ENCODE data around the gene PFKFB4. TPM values are rescaled to one million over a fixed set of nuclear protein-coding genes. Genes with fewer than 3 reads are reported as not detected.

PFKFB4 gene
- total RNA-seq, 1 donor from 2014 or later = 39.7 TPM

GRCh38 chr3:48472923-48473616, 83.5 kb downstream of the PFKFB4 start:
- peak overlapping the region; percentile 98 for H3K4me3 Mint-ChIP-seq (ENCODE audit: low read depth)
- peaks cover 5% of the 10 kb centered on the region for H3K36me3 Mint-ChIP-seq (ENCODE audit: insufficient read depth)
- peak; percentile 69 for TF ChIP-seq CTCF (IDR thresholded peaks at IDR 0.05; ENCODE audit: unreplicated experiment)
- peak; percentile 83 for DNase-seq (ENCODE audit: low spot score, unreplicated experiment)
- H3K27me3 Mint-ChIP-seq = no peaks in the 10 kb centered on the region
- H3K27ac Mint-ChIP-seq = peak overlapping the region; percentile 100
- H3K4me1 Mint-ChIP-seq (ENCODE audit: low read depth) = peaks cover 17% of the 10 kb centered on the region
- no peaks in the 10 kb centered on the region for H3K9me3 Mint-ChIP-seq (ENCODE audit: low read depth)

- no peaks in the 10 kb centered on the region for H3K27me3 Mint-ChIP-seq
- no peak for TF ChIP-seq CTCF (IDR thresholded peaks at IDR 0.05; ENCODE audit: unreplicated experiment)
- H3K36me3 Mint-ChIP-seq (ENCODE audit: insufficient read depth) = peaks cover 9% of the 10 kb centered on the region
- peak overlapping the region; percentile 100 for H3K27ac Mint-ChIP-seq
- peaks cover 19% of the 10 kb centered on the region for H3K4me1 Mint-ChIP-seq (ENCODE audit: low read depth)
- H3K4me3 Mint-ChIP-seq (ENCODE audit: low read depth) = peak overlapping the region; percentile 98
- DNase-seq (ENCODE audit: low spot score, unreplicated experiment) = no peak
- H3K9me3 Mint-ChIP-seq (ENCODE audit: low read depth) = no peaks in the 10 kb centered on the region
Measured at GRCh38 chr3:48472673-48472922, 84.0 kb downstream of the PFKFB4 start.

GRCh38 chr3:48470286-48470685, 86.3 kb downstream of the PFKFB4 start:
- TF ChIP-seq CTCF (IDR thresholded peaks at IDR 0.05; ENCODE audit: unreplicated experiment) = no peak
- peak overlapping the region; percentile 73 for H3K27ac Mint-ChIP-seq
- H3K4me3 Mint-ChIP-seq (ENCODE audit: low read depth) = peak overlapping the region; percentile 34
- no peaks in the 10 kb centered on the region for H3K27me3 Mint-ChIP-seq
- peaks cover 29% of the 10 kb centered on the region for H3K4me1 Mint-ChIP-seq (ENCODE audit: low read depth)
- no peaks in the 10 kb centered on the region for H3K9me3 Mint-ChIP-seq (ENCODE audit: low read depth)
- no peak for DNase-seq (ENCODE audit: low spot score, unreplicated experiment)
- H3K36me3 Mint-ChIP-seq (ENCODE audit: insufficient read depth) = peaks cover 10% of the 10 kb centered on the region

- Mint-ChIP-seq H3K27me3 (no peaks in the 10 kb centered on the region), H3K27ac (peak overlapping the region; percentile 88), H3K4me1 (ENCODE audit: low read depth) (peaks cover 28% of the 10 kb centered on the region), H3K36me3 (ENCODE audit: insufficient read depth) (peaks cover 10% of the 10 kb centered on the region), H3K9me3 (ENCODE audit: low read depth) (no peaks in the 10 kb centered on the region), H3K4me3 (ENCODE audit: low read depth) (no peak overlapping the region)
- no peak for TF ChIP-seq CTCF (IDR thresholded peaks at IDR 0.05; ENCODE audit: unreplicated experiment)
- no peak for DNase-seq (ENCODE audit: low spot score, unreplicated experiment)
Measured at GRCh38 chr3:48469046-48469915, 87.3 kb downstream of the PFKFB4 start.

GRCh38 chr3:48468329-48468731, 88.3 kb downstream of the PFKFB4 start:
- Mint-ChIP-seq H3K27ac (peak overlapping the region; percentile 98), H3K4me1 (ENCODE audit: low read depth) (peaks cover 23% of the 10 kb centered on the region), H3K9me3 (ENCODE audit: low read depth) (no peaks in the 10 kb centered on the region), H3K27me3 (no peaks in the 10 kb centered on the region), H3K36me3 (ENCODE audit: insufficient read depth) (peaks cover 10% of the 10 kb centered on the region), H3K4me3 (ENCODE audit: low read depth) (no peak overlapping the region)
- no peak for DNase-seq (ENCODE audit: low spot score, unreplicated experiment)
- no peak for TF ChIP-seq CTCF (IDR thresholded peaks at IDR 0.05; ENCODE audit: unreplicated experiment)

Small RNA genes lying within 50 kb of the gene (microRNA-seq; reads per million reads assigned to microRNA genes)
- gene MIR6823 (ENCODE audit: borderline number of aligned reads, unreplicated experiment) (not detected), gene MIR711 (ENCODE audit: borderline number of aligned reads, unreplicated experiment) (not detected)

Other genes with a start within 250 kb of the PFKFB4 start
- not detected in 2 replicates for gene SPINK8, start 223.1 kb downstream of the PFKFB4 start, total RNA-seq
- 0.20 and 0.38 TPM in 2 replicates for gene FBXW12, start 184.6 kb downstream of the PFKFB4 start, total RNA-seq
- gene PLXNB1, start 126.7 kb downstream of the PFKFB4 start, total RNA-seq = 535 and 543 TPM in 2 replicates
- 11.4 and 13.2 TPM in 2 replicates for gene CCDC51, start 116.7 kb downstream of the PFKFB4 start, total RNA-seq
- gene TMA7, start 116.5 kb downstream of the PFKFB4 start, total RNA-seq = 236 and 253 TPM in 2 replicates
- gene ATRIP, start 110.1 kb downstream of the PFKFB4 start, total RNA-seq = 13.8 and 15.2 TPM in 2 replicates
- gene SHISA5, start 52.6 kb downstream of the PFKFB4 start, total RNA-seq = 157 and 162 TPM in 2 replicates
- gene UCN2, start 7.0 kb upstream of the PFKFB4 start, total RNA-seq = 1.2 and 1.4 TPM in 2 replicates
- 31.5 and 38.4 TPM in 2 replicates for gene COL7A1, start 38.5 kb upstream of the PFKFB4 start, total RNA-seq
- gene UQCRC1, start 52.8 kb upstream of the PFKFB4 start, total RNA-seq = 209 and 219 TPM in 2 replicates
- gene TMEM89, start 65.0 kb upstream of the PFKFB4 start, total RNA-seq = 0.49 TPM in 1 of 2 replicates, not detected in the other
- 31.0 and 35.9 TPM in 2 replicates for gene SLC26A6, start 78.7 kb upstream of the PFKFB4 start, total RNA-seq
- gene CELSR3, start 106.1 kb upstream of the PFKFB4 start, total RNA-seq = 14.9 and 15.2 TPM in 2 replicates
- gene NCKIPSD, start 129.1 kb upstream of the PFKFB4 start, total RNA-seq = 29.8 and 32.0 TPM in 2 replicates
- gene IP6K2, start 160.4 kb upstream of the PFKFB4 start, total RNA-seq = 207 and 212 TPM in 2 replicates

All from progenitor cell of endocrine pancreas (in vitro differentiated cells).